Activated CD4-positive, alpha-beta T cell treated with anti-CD3 and anti-CD28 coated beads for 36 hours (primary cell): ENCODE results near the gene SNRNP27. TPM values are rescaled to one million over a fixed set of nuclear protein-coding genes. Genes with fewer than 3 reads are reported as not detected.

Experiments
- ATAC-seq: fragments of 200-7000 bp; cut with Tn5 transposase; one replicate; pipeline ENCODE4 v1.10.0; 2021; ENCODE audit warnings: mild to moderate bottlenecking, moderate library complexity
- CTCF ChIA-PET: fragments of 350-600 bp; sonication (Branson Sonifier 250); formaldehyde crosslinking; loops from one replicate; lab custom pipeline; 2021; ENCODE audit warnings: antibody characterized with exemption; lab: Charles Lee
- POLR2A ChIA-PET: fragments of 350-600 bp; sonication (Branson Sonifier 250); formaldehyde crosslinking; loops from one replicate; lab custom pipeline; 2021; ENCODE audit warnings: antibody characterized with exemption, inconsistent platforms; lab: Charles Lee
- DNase-seq: peaks from one replicate; pipeline ENCODE4 v3.0.0-alpha.2; 2020
- H3K27ac Mint-ChIP-seq: one replicate; pipeline ENCODE4 v1.8.0; 2021; ENCODE audit warnings: mixed read lengths
- H3K27me3 Mint-ChIP-seq: one replicate; pipeline ENCODE4 v1.8.0; 2021; ENCODE audit warnings: mixed read lengths
- H3K36me3 Mint-ChIP-seq: one replicate; pipeline ENCODE4 v1.8.0; 2021; ENCODE audit warnings: low read depth, mixed read lengths
- H3K4me1 Mint-ChIP-seq: one replicate; pipeline ENCODE4 v1.8.0; 2021; ENCODE audit warnings: mixed read lengths
- H3K4me3 Mint-ChIP-seq: one replicate; pipeline ENCODE4 v1.8.0; 2021; ENCODE audit warnings: mild to moderate bottlenecking, moderate library complexity, mixed read lengths
- H3K9me3 Mint-ChIP-seq: one replicate; pipeline ENCODE4 v1.8.0; 2021; ENCODE audit warnings: low read depth, mixed read lengths
- intact Hi-C, 2 experiments: fragments of 100-400 bp; cut with DNase I in 1 of 2; cut with micrococcal nuclease in 1 of 2; formaldehyde crosslinking; loops; one replicate each; pipeline versions ENCODE4 v1.14.2 to v1.15.1; 2022 to 2024; cut with DNase I, micrococcal nuclease
- total RNA-seq, 2 experiments: library from RNA; stranded (reverse); gene quantifications; one replicate each; pipeline ENCODE4 v1.2.3, GENCODE V29; 2021

SNRNP27 gene, protein sequence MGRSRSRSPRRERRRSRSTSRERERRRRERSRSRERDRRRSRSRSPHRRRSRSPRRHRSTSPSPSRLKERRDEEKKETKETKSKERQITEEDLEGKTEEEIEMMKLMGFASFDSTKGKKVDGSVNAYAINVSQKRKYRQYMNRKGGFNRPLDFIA
- 10 to 100 TPM; 67.7 to 76.6 TPM for total RNA-seq

DNA sequence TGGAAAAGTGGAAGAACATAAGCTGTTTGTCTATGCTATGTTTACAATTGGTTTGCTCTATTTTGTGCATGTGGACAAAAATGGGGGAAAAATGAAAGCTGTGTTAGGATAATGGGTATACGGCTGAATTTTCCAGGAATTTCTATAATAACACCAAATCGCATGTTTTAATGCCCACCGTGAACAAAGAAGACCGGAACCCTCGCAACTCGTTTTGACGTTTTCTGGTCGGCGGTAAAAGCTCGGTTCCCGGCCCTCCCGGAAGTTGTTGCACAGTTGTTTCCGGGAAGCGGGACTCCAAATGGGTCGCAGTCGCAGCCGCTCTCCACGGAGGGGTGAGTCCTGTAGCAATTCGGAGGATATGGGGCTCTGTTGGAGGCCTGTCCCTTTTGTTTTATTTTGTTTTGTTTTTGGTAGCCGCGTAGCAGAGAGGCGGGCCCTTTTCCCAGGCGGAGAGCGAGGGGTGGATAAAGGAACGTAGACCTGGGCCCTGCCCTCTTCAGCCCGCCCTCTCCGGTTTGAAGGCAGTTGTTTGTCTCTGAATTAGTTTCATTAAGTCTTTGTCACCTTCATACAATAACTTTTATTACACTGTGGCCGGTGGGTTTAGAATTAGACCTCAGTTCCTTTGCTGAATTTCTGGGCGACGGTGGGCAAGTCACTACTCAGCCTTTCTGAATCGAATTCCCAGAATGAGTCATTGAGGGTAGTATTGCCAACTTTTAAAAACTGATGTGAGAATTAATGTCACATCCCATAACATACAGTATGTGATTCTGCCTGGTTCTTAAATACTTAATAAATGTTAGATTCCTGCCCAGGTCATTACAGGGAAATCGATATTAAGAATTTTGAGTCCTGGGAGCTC is at the start of gene SNRNP27:
TSS of gene SNRNP27 (plus strand) at position 273 of the 868 bp plus-strand sequence. CDS start at position 302, 29 bp downstream.
- Mint-ChIP-seq H3K27ac (peak within 1 kb of the TSS; percentile 99), H3K4me3 (peak within 1 kb of the TSS; percentile 98), H3K9me3 (peaks cover 2% of the 10 kb centered on the region), H3K36me3 (peaks cover 23% of the 10 kb centered on the region), H3K27me3 (no peaks in the 10 kb centered on the region), H3K4me1 (peaks cover 34% of the 10 kb centered on the region)
- intact Hi-C loops = loop anchor here in 1 of 2 experiments (1.0 to 2.0 kb wide), 2 partner anchors 65 to 169 kb away; partner anchors contain the start of gene GMCL1
- ATAC-seq = peak; percentile 87
- POLR2A ChIA-PET = interaction anchor here (0.6 to 1.4 kb wide), 3 partner anchors 21 to 252 kb away, joined by 4 to 7 read pairs (median 5); partner anchors contain the start of gene MXD1
- peak; percentile 89 for DNase-seq
- CTCF ChIA-PET = interaction anchor here (0.5 to 1.4 kb wide), 14 partner anchors 13 to 1099 kb away, joined by 3 to 5 read pairs (median 3); no protein-coding TSS in a partner anchor

- no peak for ATAC-seq
- Mint-ChIP-seq H3K4me1 (peaks cover 6% of the 10 kb centered on the region), H3K4me3 (no peak overlapping the region), H3K27me3 (no peaks in the 10 kb centered on the region), H3K36me3 (peaks cover 39% of the 10 kb centered on the region), H3K9me3 (no peaks in the 10 kb centered on the region), H3K27ac (no peak overlapping the region)
- ChIA-PET POLR2A (no interaction called here), CTCF (interaction anchor here (0.6 kb wide), 1 partner anchor 218 kb away, joined by 3 read pairs; no protein-coding TSS in a partner anchor)
- DNase-seq = no peak
- intact Hi-C loops = no loop called here
Measured at GRCh38 chr2:69843993-69844392, 49.8 kb upstream of the SNRNP27 start.

DNA sequence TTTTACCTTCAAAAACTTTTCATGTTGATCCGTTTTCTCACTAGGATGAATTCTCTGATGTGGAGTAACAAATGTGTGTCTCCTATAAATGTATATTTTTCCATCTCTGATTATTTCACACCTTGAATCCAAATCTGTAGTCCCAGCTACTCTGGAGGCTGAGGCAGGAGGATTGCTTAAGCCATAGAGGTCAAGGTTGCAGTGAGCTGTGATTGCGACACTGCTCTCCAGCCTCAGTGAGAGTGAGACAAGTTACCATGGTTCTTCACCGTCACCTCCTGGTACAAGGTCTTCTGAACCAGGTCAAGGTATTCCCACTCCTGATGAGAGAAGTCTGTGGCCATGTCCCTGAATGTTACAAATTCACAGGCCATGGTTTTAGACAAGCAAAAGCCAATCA is 49.2 kb upstream of the SNRNP27 start:
- ATAC-seq = no peak
- H3K36me3 Mint-ChIP-seq = peaks cover 35% of the 10 kb centered on the region
- H3K4me3 Mint-ChIP-seq = no peak overlapping the region
- POLR2A ChIA-PET = no interaction called here
- H3K4me1 Mint-ChIP-seq = peaks cover 6% of the 10 kb centered on the region
- H3K27me3 Mint-ChIP-seq = no peaks in the 10 kb centered on the region
- intact Hi-C loops = no loop called here
- CTCF ChIA-PET = interaction anchor here (0.6 kb wide), 1 partner anchor 217 kb away, joined by 3 read pairs; no protein-coding TSS in a partner anchor
- DNase-seq = no peak
- H3K9me3 Mint-ChIP-seq = no peaks in the 10 kb centered on the region
- no peak overlapping the region for H3K27ac Mint-ChIP-seq

DNA sequence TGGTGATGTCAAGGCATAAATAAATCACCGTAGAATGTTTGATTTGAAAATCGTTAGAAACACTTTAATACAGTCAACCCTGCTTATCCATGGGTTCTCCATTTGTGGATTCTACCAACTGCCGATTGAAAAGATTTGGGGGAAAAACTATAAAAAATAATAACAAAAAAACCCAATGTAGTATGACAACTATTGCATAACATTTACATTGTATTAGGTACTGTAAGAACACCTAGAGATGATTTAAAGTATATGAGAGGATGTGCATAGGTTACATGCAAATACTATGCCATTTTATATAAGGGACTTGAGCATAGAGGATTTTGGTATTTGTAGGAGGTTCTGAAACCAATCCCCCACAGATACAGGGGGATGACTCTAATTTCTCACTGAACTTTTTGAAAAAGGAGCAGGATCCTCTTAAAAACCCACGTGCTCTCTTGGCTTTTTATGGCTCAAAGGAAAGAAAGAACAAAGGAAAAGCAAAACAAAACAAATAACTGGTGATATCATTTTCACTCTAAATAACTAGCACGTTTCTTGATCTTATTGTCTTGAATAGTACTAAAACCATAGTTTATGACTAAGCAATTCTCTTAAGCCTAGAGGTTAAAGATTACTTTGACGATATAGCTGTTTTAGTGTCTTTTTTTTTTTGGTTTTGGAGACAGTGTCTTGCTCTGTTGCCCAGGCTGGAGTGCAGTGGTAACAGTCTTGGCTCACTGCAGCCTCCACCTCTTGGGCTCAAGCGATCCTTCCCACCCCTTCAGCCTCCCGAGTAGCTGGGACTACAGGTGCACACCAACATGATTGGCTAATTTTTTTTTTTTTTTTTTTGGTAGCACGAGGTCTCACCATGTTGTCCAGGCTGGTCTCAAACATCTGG is 47.3 kb upstream of the SNRNP27 start:
- Mint-ChIP-seq H3K4me1 (peaks cover 6% of the 10 kb centered on the region), H3K36me3 (peaks cover 34% of the 10 kb centered on the region), H3K9me3 (no peaks in the 10 kb centered on the region), H3K27me3 (no peaks in the 10 kb centered on the region), H3K4me3 (no peak overlapping the region), H3K27ac (no peak overlapping the region)
- intact Hi-C loops = no loop called here
- ChIA-PET POLR2A (interaction anchor here (0.7 kb wide), 1 partner anchor 106 kb away, joined by 9 read pairs; no protein-coding TSS in a partner anchor), CTCF (interaction anchor here (0.6 to 1.0 kb wide), 5 partner anchors 12 to 282 kb away, joined by 3 to 6 read pairs (median 4); no protein-coding TSS in a partner anchor)
- ATAC-seq (peak; percentile 26), DNase-seq (no peak)

GRCh38 chr2:69847068-69847828 is 46.5 kb upstream of the SNRNP27 start:
- Mint-ChIP-seq H3K27me3 (no peaks in the 10 kb centered on the region), H3K36me3 (peaks cover 30% of the 10 kb centered on the region), H3K4me3 (no peak overlapping the region), H3K4me1 (peaks cover 6% of the 10 kb centered on the region), H3K9me3 (no peaks in the 10 kb centered on the region), H3K27ac (no peak overlapping the region)
- POLR2A ChIA-PET = no interaction called here
- intact Hi-C loops = no loop called here
- ATAC-seq (no peak), DNase-seq (no peak)
- CTCF ChIA-PET = interaction anchor here (0.6 to 1.4 kb wide), 7 partner anchors 11 to 282 kb away, joined by 3 to 6 read pairs (median 4); no protein-coding TSS in a partner anchor

DNA sequence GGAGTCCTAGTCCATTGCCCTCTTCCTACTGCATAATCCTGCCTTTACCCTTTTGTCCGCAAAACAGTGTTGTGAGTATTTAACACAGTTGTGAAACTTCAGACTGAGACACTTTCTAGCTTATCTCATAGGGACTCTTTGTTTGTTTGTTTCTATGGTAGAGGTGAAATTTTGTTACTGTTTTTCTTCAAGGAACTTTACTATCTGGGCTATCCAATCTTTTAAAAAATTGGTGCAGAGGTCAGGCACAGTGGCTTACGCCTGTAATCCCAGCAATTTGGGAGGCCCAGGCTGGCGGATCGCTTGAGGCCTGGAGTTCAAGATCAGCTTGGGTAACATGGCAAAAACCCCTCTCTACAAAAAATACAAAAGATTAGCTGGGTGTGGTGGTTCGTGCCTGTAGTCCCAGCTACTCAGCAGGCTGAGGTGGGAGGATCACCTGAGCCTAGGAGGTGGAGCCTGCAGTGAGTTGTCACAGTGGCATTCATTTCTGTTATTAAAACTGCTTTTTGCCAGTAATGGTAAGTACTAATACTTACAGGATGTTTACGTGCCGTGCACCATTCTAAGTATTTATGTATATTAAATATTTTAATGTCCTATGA is 45.5 kb upstream of the SNRNP27 start:
- intact Hi-C loops = no loop called here
- Mint-ChIP-seq H3K27ac (no peak overlapping the region), H3K4me1 (peaks cover 6% of the 10 kb centered on the region), H3K27me3 (no peaks in the 10 kb centered on the region), H3K9me3 (no peaks in the 10 kb centered on the region), H3K36me3 (peaks cover 32% of the 10 kb centered on the region), H3K4me3 (no peak overlapping the region)
- ChIA-PET POLR2A (no interaction called here), CTCF (interaction anchor here (0.6 to 1.9 kb wide), 6 partner anchors 10 to 123 kb away, joined by 3 to 5 read pairs (median 3); no protein-coding TSS in a partner anchor)
- no peak for ATAC-seq
- no peak for DNase-seq

DNA sequence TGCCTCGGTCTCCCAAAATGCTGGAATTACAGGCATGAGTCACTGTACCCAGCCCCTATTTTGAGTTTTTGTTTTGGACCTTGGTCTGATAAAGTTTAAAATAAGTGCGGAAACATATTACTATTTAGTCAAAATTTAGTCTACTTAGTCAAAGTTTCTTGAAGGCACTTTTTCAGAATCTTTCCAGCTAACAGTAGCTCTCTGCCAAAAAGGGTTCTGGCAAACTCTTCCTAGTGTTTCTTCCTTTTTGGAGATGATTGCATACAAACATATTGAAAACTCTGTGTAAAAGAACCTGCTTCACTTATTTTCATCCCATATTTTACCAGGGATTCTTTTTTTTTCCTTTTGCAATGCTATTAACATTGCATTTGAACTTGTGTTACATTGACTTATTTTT is 35.5 kb upstream of the SNRNP27 start:
- intact Hi-C loops = no loop called here
- Mint-ChIP-seq H3K36me3 (peaks cover 8% of the 10 kb centered on the region), H3K9me3 (no peaks in the 10 kb centered on the region), H3K27ac (no peak overlapping the region), H3K4me1 (no peaks in the 10 kb centered on the region), H3K4me3 (no peak overlapping the region), H3K27me3 (no peaks in the 10 kb centered on the region)
- ATAC-seq = no peak
- ChIA-PET CTCF (interaction anchor here (0.6 to 1.0 kb wide), 5 partner anchors 10 to 14 kb away, joined by 3 to 4 read pairs (median 3); no protein-coding TSS in a partner anchor), POLR2A (no interaction called here)
- DNase-seq = no peak

GRCh38 chr2:69863298-69863697 is 30.5 kb upstream of the SNRNP27 start:
- Mint-ChIP-seq H3K4me1 (no peaks in the 10 kb centered on the region), H3K27ac (no peak overlapping the region), H3K9me3 (no peaks in the 10 kb centered on the region), H3K36me3 (peaks cover 23% of the 10 kb centered on the region), H3K4me3 (no peak overlapping the region), H3K27me3 (no peaks in the 10 kb centered on the region)
- POLR2A ChIA-PET = interaction anchor here (0.7 kb wide), 1 partner anchor 519 kb away, joined by 4 read pairs; no protein-coding TSS in a partner anchor
- DNase-seq (no peak), ATAC-seq (no peak)
- CTCF ChIA-PET = interaction anchor here (0.5 to 2.7 kb wide), 2 partner anchors 60 to 139 kb away, joined by 4 to 12 read pairs; no protein-coding TSS in a partner anchor
- intact Hi-C loops = no loop called here

- POLR2A ChIA-PET = no interaction called here
- CTCF ChIA-PET = interaction anchor here (0.7 kb wide), 1 partner anchor 404 kb away, joined by 9 read pairs; no protein-coding TSS in a partner anchor
- DNase-seq = no peak
- peaks cover 8% of the 10 kb centered on the region for H3K4me1 Mint-ChIP-seq
- H3K9me3 Mint-ChIP-seq = peaks cover 2% of the 10 kb centered on the region
- H3K4me3 Mint-ChIP-seq = no peak overlapping the region
- H3K27ac Mint-ChIP-seq = no peak overlapping the region
- peak; percentile 49 for ATAC-seq
- no peaks in the 10 kb centered on the region for H3K36me3 Mint-ChIP-seq
- intact Hi-C loops = no loop called here
- no peaks in the 10 kb centered on the region for H3K27me3 Mint-ChIP-seq
Measured at GRCh38 chr2:69888451-69888850, 5.3 kb upstream of the SNRNP27 start.

GRCh38 chr2:69889302-69889701 is 4.5 kb upstream of the SNRNP27 start:
- Mint-ChIP-seq H3K36me3 (peaks cover 4% of the 10 kb centered on the region), H3K27me3 (no peaks in the 10 kb centered on the region), H3K4me3 (no peak overlapping the region), H3K9me3 (peaks cover 2% of the 10 kb centered on the region), H3K27ac (no peak overlapping the region), H3K4me1 (peaks cover 8% of the 10 kb centered on the region)
- intact Hi-C loops = no loop called here
- ATAC-seq (no peak), DNase-seq (no peak)
- POLR2A ChIA-PET = no interaction called here
- CTCF ChIA-PET = interaction anchor here (0.6 kb wide), 1 partner anchor 86 kb away, joined by 3 read pairs; no protein-coding TSS in a partner anchor
